ENCODE measurements around the gene QPCT.

DNA sequence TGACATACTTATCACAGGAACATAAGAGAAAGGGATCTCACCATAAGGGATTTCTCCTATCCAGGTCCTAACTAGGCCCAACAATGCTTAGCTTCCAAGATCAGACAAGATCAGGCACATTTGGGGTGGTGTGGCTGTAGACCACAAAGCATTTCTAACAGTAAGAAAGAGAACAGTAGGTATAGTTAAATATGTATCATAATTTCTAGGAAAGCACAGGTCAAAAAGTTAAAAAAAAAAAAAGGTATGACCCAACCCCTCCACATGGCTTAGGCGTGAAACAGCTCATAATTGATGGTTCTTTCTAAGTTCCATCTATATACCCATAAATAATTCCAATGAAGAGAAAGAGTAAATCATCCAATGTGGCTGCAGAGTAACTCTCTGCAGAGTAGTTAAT, 26.7 kb upstream of the QPCT start:
- TF ChIP-seq CTCF (IDR thresholded peaks at IDR 0.05) = no peak
- TF ChIP-seq POLR2A (IDR thresholded peaks at IDR 0.05; ENCODE audit: low read depth) = no peak
- no peak for TF ChIP-seq EP300 (IDR thresholded peaks at IDR 0.05)
